ENCODE data around the gene DIP2A.
A peak's percentile ranks its signal among the peaks of the same experiment; 100 is the strongest.

DIP2A gene

GRCh38 chr21:46538262-46538661 lies 79.6 kb downstream of the DIP2A start:
- DNase-seq = no peak

GRCh38 chr21:46538851-46539666 lies 80.4 kb downstream of the DIP2A start:
- DNase-seq = no peak

GRCh38 chr21:46540087-46540710 lies 81.5 kb downstream of the DIP2A start:
- no peak for DNase-seq

- DNase-seq = no peak
Observed at GRCh38 chr21:46542588-46543124, 84.0 kb downstream of the DIP2A start.

GRCh38 chr21:46543306-46543705 lies 84.6 kb downstream of the DIP2A start:
- no peak for DNase-seq

GRCh38 chr21:46544003-46544402 lies 85.3 kb downstream of the DIP2A start:
- no peak for DNase-seq

- no peak for DNase-seq
Observed at GRCh38 chr21:46544824-46545223, 86.1 kb downstream of the DIP2A start.

GRCh38 chr21:46545363-46545762 lies 86.7 kb downstream of the DIP2A start:
- no peak for DNase-seq

GRCh38 chr21:46545911-46546310 lies 87.2 kb downstream of the DIP2A start:
- DNase-seq = no peak

GRCh38 chr21:46546799-46547198 lies 88.1 kb downstream of the DIP2A start:
- DNase-seq = no peak

- DNase-seq = no peak
Observed at GRCh38 chr21:46549650-46550049, 91.0 kb downstream of the DIP2A start.

GRCh38 chr21:46550116-46550941 lies 91.6 kb downstream of the DIP2A start:
- DNase-seq = peak; percentile 46

- DNase-seq = peak; percentile 43
Observed at GRCh38 chr21:46551636-46552241, 93.0 kb downstream of the DIP2A start.

- no peak for DNase-seq
Observed at GRCh38 chr21:46552274-46552673, 93.6 kb downstream of the DIP2A start.

GRCh38 chr21:46552865-46553379 lies 94.2 kb downstream of the DIP2A start:
- no peak for DNase-seq

GRCh38 chr21:46553993-46554392 lies 95.3 kb downstream of the DIP2A start:
- no peak for DNase-seq

- DNase-seq = no peak
Observed at GRCh38 chr21:46554431-46555224, 95.9 kb downstream of the DIP2A start.

- DNase-seq = no peak
Observed at GRCh38 chr21:46555225-46555617, 96.5 kb downstream of the DIP2A start.

- DNase-seq = no peak
Observed at GRCh38 chr21:46555678-46556077, 97.0 kb downstream of the DIP2A start.

- DNase-seq = no peak
Observed at GRCh38 chr21:46556802-46557201, 98.1 kb downstream of the DIP2A start.

- DNase-seq = no peak
Observed at GRCh38 chr21:46557469-46557868, 98.8 kb downstream of the DIP2A start.

- no peak for DNase-seq
Observed at GRCh38 chr21:46557919-46558392, 99.3 kb downstream of the DIP2A start.

Measured in activated CD8-positive, alpha-beta memory T cell treated with anti-CD3 and anti-CD28 coated beads, Interleukin-2, amount 50 U/mL, for 4 hours (primary cell).